Endometrium (tissue), 2 donors: ENCODE measurements around the gene MEI4.
"Not testable (repeated sequence)": the region's sequence is repeated elsewhere in the genome, so short reads cannot be mapped to it uniquely, and the experiment has no call there.

Experiments used
- FAIRE-seq: peaks from 2 replicates; lab custom pipeline; 2012; peaks lifted over from hg19 to GRCh38; lab: Jason Lieb, UNC
- donor health status: control.
- donor health status: control.

MEI4 gene

DNA sequence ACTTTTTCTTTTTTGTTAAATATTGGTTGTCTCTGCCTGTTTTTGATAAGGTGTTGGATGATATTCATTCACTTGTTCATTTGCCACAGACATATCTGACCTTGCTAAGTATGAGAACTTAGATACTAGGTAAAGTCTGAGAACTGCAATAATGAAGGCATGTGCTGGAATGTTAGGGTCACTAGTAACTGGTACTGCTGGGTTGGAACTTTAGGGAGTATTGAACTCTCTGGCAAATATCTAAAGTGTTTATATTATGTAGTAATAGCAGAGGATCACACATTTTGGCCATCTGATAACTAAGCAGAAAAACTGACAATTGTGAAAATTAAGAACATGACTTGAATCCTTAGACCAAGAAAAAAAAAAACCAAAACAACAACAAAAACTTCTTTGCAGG, 162.7 kb downstream of the MEI4 start:
- FAIRE-seq = no peak

DNA sequence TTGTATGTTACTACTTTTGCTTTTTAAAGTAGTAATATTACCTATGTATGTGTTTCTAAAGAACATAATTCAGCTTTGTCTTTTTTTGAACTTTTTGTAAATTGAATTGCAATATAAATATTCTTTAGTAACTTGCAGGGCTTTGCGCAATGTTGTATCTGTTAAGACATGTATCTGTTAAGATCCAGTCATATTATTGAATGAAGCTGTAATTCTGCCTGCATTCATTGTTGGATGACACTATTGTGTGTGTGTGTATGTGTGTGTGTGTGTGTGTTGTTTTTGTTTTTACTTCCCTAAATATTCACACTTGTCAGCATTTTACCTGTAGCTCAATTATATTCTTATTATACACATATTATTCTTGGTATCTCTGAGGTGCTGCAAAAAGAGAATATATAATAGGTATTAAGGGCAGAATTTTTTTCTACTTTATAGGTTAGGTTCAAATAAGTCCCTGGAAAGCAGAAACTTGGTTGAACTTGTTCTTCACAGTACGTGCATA, 164.0 kb downstream of the MEI4 start:
- no peak for FAIRE-seq

DNA sequence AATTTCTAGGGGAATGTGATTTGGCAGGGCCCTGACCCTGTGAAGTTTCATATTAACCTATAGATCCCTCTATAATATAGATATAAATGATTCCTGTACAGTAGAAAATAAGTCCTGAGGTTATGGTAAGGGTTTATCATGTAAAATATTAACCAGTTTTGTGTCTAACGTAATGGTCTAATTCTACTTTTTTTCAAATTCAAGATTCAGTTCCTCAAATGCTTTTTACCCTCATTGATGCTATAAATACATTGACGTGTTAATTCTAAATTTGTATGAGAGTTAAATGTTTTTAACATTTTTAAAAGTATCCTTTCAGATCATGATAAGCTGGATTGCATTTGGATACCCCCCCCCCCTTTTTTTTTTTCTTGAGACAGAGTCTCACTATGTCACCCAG, 169.4 kb downstream of the MEI4 start:
- no peak for FAIRE-seq

GRCh38 chr6:77825204-77825603, 172.4 kb downstream of the MEI4 start:
- FAIRE-seq = no peak

GRCh38 chr6:77829736-77830135, 176.9 kb downstream of the MEI4 start:
- no peak for FAIRE-seq

DNA sequence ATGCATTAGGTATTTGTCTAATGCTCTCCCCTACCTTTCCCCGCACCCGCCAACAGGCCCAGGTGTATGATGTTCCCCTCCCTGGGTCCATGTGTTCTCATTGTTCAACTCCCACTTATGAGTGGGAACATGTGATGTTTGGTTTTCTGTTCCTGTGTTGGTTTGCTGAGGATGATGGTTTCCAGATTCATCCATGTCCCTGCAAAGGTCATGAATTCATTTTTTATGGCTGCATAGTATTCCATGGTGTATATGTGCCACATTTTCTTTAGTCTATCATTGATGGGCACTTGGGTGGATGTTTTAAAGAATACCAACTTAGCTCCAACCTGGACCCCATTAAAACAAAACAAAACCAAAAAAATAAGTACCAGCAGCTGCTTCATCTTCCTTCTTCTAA, 180.9 kb downstream of the MEI4 start:
- FAIRE-seq = not testable (repeated sequence)

DNA sequence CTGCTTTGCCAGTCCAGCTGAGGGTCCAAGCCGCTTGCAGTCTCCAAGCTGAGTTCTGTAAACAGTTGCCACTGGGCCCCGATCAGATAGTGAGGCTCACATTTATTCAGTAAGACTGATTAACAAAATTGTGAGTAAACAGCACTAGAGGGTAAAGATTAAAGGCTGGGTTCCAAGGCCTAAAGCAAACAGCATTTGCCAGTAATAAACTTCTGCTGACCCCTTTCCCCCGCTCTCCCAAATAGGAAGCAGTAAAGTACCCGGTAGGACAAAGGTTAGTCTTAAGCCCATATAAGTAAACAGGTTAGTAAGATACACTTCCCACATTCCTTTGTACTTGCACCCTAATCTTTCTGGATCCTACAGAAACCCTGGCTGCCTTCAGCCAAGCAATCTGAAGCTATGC, 181.8 kb downstream of the MEI4 start:
- FAIRE-seq = no peak

GRCh38 chr6:77837034-77837784, 184.4 kb downstream of the MEI4 start:
- no peak for FAIRE-seq

DNA sequence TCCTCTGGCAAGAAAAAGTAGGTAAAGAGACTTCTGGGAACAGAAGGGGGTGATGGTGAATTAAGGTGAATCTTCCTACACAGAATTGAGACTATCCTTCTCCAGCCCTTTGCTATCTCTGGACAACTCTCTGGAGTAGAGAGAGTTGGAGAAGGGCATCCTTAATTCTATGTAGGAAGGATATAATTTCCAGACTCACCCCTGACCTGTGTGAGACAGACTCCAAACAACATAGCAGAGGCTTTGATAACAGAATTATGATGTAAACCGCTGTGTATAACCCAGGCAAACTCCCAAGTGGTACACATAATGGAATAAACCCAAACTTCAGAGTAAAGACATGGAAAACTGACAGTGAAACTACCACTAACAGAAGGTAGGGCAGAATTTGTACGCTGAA, 186.5 kb downstream of the MEI4 start:
- FAIRE-seq = no peak

GRCh38 chr6:77844822-77845221, 192.0 kb downstream of the MEI4 start:
- FAIRE-seq = no peak

GRCh38 chr6:77853401-77853800, 200.6 kb downstream of the MEI4 start:
- no peak for FAIRE-seq

DNA sequence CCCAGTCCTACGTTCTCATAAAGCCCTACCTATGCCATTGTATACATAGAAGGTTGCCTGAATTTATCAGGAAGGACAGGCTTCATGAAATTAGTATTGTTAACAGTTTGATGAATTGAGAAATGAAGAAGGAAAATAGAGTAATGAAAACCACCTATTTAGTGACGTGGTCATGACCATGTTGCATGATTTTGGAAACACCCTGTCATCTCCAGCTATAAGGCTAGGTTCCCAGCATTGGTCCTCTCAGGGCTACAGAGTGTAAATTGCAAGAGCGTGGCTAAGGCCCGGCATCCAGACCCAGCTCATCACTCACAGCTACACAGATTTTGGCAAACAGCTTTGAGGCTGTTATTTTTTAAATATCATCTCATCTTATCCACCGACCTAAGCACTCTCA, 203.6 kb downstream of the MEI4 start:
- FAIRE-seq = no peak

DNA sequence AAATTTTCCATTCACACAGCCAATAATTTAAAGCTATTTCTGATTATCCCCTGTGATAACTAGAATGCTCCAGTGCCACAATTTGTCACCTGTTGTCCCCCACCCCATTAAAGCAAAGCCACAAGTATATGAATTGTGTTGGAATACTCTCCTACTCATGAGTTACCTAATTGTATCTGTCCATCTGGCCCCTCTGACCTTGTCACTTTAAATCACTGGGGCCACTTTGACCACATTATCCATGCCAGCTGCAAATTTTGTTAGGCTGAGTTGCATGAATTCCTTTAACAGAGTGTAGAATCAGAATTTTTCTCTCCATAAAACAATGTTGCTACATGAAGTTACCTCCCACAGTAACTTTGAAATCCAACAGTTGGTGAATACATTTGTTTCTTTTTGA, 204.6 kb downstream of the MEI4 start:
- no peak for FAIRE-seq

- FAIRE-seq = no peak
Measured at GRCh38 chr6:77876300-77876699, 223.5 kb downstream of the MEI4 start.

DNA sequence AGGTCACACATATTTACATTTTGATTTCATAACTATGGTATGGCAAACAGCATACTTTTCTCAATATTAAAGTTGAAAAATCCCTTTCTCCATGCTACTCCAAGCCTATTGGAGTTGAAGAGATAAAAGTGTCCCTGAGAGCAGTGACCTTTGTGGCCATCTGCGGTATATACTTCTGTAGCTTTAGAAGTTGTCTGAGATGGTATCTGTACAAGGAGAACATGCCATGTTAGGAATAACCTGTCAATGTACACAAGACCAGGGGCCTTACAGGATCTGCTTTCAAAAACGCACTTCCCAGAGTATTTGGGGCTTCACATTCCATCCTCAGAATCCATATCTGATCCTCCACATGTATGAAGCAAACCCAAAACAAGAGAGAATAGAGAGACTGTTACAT, 226.7 kb downstream of the MEI4 start:
- no peak for FAIRE-seq

DNA sequence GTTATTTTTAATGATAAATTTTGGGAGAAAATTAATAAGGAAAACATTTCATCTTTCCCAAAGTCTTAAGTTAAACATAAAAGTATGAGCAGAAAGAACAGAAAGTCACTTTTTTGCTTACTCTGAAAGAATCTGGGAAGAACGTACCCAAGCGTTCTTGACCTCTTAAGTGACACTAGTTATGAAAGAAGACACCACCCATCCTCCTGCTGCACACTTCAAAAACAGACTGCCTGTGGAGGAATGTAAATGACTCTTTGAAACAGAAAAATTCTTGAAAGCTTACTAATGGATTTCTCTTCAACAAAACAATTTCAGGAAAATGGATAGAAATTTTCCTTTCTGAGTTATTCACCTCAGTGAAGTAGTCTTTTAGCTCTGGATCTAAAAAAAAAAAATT, 227.7 kb downstream of the MEI4 start:
- FAIRE-seq = peak; percentile 96

GRCh38 chr6:77883851-77884250, 231.0 kb downstream of the MEI4 start:
- no peak for FAIRE-seq

DNA sequence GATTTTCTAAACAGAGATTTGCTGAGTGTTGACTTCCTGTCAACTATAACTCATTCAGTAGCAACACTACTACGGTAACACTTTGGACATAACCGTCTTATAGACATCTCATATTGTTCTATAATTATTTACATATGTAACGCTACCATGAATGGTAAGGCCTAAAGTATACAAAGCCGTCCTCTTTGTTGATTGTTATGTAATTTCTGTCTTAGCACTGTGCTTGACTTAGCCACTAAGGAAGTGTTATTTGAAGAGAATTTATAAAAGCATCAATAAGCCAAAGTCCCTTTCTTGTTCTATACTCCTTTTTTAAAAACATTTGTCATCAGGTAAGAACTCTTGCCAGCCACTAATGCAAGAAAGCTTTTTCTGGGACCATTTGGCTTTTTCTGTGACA, 240.6 kb downstream of the MEI4 start:
- FAIRE-seq = no peak

GRCh38 chr6:77906070-77906469, 253.2 kb downstream of the MEI4 start:
- no peak for FAIRE-seq

- FAIRE-seq = no peak
Measured at GRCh38 chr6:77910826-77911225, 258.0 kb downstream of the MEI4 start.

- FAIRE-seq = no peak
Measured at GRCh38 chr6:77926198-77926751, 273.4 kb downstream of the MEI4 start.

DNA sequence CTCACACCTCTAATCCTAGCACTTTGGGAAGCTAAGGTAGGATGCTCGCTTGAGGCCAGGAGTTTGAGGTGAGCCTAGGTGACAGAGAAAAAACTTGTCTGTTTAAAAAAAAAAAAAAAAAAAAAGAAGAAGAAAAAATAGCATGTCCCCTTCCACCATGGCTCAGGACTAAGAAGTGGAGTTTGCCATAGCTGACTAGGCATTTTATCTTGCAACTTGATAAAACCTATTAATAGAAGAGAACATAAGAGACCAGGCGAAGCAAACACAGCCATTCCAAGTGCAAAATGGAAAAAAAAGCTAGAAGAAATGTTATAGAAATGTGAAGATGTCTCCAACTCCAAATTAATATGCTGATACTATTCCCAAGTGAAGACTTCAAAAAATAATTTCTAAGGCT, 277.5 kb downstream of the MEI4 start:
- FAIRE-seq = no peak

DNA sequence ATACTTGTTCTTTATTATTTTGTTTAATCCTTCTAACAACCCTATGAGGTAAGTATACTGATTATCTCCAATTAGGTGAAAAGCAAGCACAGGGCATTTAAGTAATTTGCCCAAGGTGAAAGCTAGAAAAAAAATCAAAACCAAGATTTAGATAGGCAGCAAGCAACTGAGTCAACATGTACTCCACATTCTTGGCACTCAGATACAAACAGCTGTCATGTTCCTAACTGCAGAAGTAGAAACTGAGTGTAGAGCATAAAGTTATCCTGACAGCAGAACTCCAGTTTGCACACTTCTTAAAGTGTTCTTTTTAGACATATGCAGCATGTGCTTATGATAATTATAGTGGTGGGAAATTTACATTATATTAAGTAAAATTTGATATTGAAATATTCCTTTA, 278.1 kb downstream of the MEI4 start:
- no peak for FAIRE-seq

GRCh38 chr6:77962070-77962469, 309.2 kb downstream of the MEI4 start:
- no peak for FAIRE-seq
